Suprapubic skin (tissue), 3 donors: ENCODE measurements around the gene CAMK4.

Experiments used
- CTCF ChIP-seq, 2 donors: fragments of 200-600 bp in 1 of 2; fragments of 450-650 bp in 1 of 2; sonication (generic) in 1 of 2; IDR thresholded peaks; one replicate each; pipeline ENCODE4 v1.5.1; 2016 to 2019; ENCODE audit warnings: antibody characterized with exemption in 2 of 2, mild to moderate bottlenecking in 1 of 2, moderate library complexity in 1 of 2
- EP300 ChIP-seq: sonication (generic); formaldehyde crosslinking; IDR thresholded peaks from one replicate; pipeline ENCODE4 v1.6.1; 2017; ENCODE audit warnings: antibody characterized with exemption
- POLR2A ChIP-seq, 2 donors: fragments of 450-650 bp; IDR thresholded peaks; one replicate each; pipeline ENCODE4 v1.6.1; 2017; ENCODE audit warnings: antibody characterized with exemption in 2 of 2, mild to moderate bottlenecking in 2 of 2, moderate library complexity in 2 of 2

- TF ChIP-seq CTCF (IDR thresholded peaks at IDR 0.05) (no peak), POLR2A (IDR thresholded peaks at IDR 0.05) (no peak), EP300 (no peak)
Observed at GRCh38 chr5:111478898-111479297, 254.7 kb downstream of the CAMK4 start.
